Erythroblast (primary cell): Measurements from ENCODE around the gene TSR3.

Experiments used
- DNase-seq, 2 experiments: peaks; one replicate each; lab custom pipeline; 2025; lab: John Stamatoyannopoulos, UW
- GATA1 ChIP-seq: IDR thresholded peaks from 2 replicates; pipeline ENCODE4 v1.6.1; 2011; ENCODE audit warnings: low read depth, mild to moderate bottlenecking, control low read depth, low read length, moderate library complexity
- POLR2A ChIP-seq: IDR thresholded peaks from 2 replicates; pipeline ENCODE4 v1.6.1; 2011; ENCODE audit warnings: mild to moderate bottlenecking, low read length

The TSR3 gene

DNA sequence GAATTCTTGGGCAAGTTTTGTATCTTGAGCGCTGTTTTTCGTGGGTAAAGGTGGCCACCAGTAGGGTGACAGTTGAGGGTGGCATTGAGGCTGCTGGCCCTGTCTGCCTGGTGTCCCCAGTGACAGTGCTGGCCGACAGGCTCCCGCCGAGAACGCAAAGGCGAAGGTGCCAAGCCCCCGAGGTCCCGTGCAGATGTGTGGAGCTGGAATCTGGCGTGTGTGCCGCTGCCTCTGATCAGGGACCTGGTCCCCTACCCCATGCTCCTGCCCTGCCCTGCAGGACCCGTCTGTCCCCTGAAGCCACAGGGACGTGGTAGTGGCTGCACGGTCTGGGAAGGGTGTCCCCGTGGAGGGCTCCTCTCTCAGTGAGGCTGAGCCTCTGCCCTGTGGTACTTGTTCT is 38.8 kb downstream of the TSR3 start:
- DNase-seq = no peak
- TF ChIP-seq POLR2A = no peak
- no peak for TF ChIP-seq GATA1

DNA sequence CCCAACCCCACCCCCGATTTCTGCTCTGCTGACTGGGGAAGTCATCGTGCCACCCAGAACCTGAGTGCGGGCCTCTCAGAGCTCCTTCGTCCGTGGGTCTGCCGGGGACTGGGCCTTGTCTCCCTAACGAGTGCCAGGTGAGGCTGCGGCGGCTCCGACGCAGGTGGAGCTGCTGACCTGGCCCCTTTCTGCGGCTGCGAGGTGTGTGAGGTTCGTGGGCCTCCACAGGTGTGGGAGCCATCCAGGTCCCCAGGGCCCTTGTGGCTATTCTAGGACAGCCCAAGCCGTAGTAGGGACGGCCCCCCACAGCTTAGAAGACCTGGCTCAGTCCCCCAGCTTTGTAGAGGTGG is 39.2 kb downstream of the TSR3 start:
- DNase-seq = no peak
- TF ChIP-seq POLR2A (no peak), GATA1 (no peak)

DNA sequence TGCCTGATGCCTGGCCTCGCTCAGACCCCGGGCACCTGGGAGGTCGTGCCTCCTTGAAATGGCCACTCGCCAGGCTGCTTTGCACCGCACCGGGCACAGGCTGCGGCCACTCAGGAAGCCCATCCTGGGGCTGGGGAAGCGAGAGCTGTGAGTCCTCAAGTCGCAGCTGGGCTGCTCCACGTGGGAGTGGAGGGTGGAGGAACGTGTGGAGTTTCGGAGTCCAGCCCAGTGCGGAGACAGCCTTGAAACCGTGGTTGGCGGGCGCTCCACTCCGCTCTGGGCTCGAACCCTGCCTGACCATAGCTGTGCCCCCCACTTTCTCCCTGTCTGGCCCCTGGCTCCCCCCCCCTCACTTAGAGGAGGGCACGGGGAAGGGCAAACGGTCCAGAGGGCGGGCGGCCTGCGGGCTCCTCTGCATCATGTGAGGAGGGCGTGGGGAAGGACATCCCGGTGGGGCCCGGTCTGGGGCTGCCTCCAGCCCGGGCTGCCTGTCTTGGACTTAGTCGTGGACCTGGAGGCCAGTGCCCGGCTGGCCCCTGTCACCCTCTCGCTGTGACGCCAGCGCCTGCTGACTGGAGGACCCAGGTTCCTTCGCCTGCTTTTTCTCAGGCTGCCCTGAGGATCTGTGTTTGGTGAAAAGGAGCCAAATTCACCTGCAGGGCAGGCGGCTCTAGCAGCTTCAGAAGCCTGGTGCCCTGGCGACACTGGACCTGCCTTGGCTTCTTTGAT is 39.8 kb downstream of the TSR3 start:
- DNase-seq = peak; percentile 50 to 53
- TF ChIP-seq GATA1 (no peak), POLR2A (no peak)

DNA sequence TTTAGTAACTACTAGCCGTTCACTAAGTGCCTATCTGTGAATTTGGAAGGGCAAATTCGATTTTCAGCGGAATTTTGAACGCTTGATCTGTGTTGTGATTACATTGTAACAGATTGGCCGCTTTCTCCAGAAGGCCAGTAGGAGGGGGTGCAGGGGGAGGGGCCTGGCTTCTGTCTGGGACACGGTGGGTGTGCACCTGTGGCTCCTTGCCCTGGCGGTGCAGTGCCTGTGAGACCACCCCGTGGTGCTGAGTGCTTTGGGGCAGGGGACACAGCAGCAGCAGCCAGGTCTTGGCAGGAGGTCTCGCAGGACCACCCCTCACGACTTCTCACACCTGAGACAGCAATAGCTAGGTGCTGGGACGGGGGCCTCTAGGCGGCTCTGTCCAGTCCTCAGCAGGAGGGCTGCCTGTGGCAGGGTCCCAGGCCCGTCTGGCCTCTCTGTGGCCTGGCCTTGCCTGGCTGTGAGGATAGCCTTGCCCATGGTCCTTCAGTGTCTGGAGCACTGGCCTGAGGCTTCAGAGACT is 40.4 kb downstream of the TSR3 start:
- no peak for TF ChIP-seq POLR2A
- DNase-seq = peak; percentile 47 to 55

DNA sequence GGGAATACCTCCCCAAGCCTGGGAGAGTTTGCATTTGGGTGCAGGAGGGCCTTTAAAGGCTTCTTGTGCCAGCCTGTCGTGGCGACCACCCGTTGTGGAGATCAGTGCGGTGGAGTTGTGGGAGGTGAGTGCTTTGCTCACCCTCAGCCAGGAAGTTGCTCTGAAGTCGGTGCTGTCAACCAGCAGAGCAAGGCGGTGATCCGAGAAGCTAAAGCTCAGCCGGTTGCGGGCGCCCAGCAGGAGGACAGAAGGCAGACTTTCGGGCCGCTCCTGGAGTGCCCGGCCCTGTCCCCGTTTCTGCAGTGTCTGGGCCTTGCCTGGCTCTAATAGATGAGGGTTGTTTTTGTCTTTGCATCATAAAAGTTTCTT is 40.9 kb downstream of the TSR3 start:
- no peak for TF ChIP-seq GATA1
- TF ChIP-seq POLR2A = no peak
- DNase-seq = peak; percentile 47 to 55

- TF ChIP-seq POLR2A (no peak), GATA1 (no peak)
- peak; percentile 77 to 82 for DNase-seq
These were observed 41.5 kb downstream of the TSR3 start for GRCh38 chr16:1309888-1310831.

GRCh38 chr16:1308977-1309885 is 42.4 kb downstream of the TSR3 start, which contains the start of gene UBE2I:
Gene UBE2I (plus strand): TSS chr16:1309636. CDS start chr16:1314031, 4,395 bp downstream.
- DNase-seq = peak; percentile 99
- TF ChIP-seq POLR2A (no peak), GATA1 (no peak)

GRCh38 chr16:1308036-1308976 is 43.4 kb downstream of the TSR3 start:
- DNase-seq = peak in 1 of 2 experiments; percentile 92
- TF ChIP-seq POLR2A = no peak
- TF ChIP-seq GATA1 = no peak

- no peak for DNase-seq
- TF ChIP-seq POLR2A = no peak
- TF ChIP-seq GATA1 = no peak
These were observed 45.3 kb downstream of the TSR3 start for GRCh38 chr16:1306334-1306733.

DNA sequence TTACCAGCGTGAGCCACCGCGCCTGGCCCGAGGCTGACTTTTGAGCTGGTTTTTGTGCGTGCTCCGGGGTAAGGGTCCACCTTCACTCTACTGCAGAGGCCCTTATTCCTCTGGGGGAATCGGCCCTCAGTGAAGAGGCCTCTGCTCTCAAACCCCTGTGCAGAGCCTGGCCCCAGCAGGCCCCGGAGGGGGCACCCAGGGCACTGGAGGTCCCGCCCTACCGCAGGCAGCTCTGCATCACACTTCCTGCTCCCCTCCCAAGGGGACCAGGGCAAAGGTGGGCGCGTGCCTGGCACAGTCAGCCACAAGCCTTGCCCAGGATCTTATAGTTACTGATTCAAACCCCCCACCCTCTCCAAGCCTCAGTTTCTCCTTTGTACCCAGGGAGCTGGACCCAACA is 45.9 kb downstream of the TSR3 start:
- no peak for DNase-seq
- TF ChIP-seq GATA1 (no peak), POLR2A (no peak)

GRCh38 chr16:1301562-1301961 is 50.1 kb downstream of the TSR3 start:
- no peak for TF ChIP-seq GATA1
- TF ChIP-seq POLR2A = no peak
- no peak for DNase-seq
